HG03097 (cell line): ENCODE measurements around the gene ATP6V1B1.

Experiments used
- ATAC-seq: cut with Tn5 transposase; IDR thresholded peaks from one replicate; pipeline ENCODE4 v1.9.1; 2021; ENCODE audit not compliant: unreplicated experiment, low FRiP score

The ATP6V1B1 gene

DNA sequence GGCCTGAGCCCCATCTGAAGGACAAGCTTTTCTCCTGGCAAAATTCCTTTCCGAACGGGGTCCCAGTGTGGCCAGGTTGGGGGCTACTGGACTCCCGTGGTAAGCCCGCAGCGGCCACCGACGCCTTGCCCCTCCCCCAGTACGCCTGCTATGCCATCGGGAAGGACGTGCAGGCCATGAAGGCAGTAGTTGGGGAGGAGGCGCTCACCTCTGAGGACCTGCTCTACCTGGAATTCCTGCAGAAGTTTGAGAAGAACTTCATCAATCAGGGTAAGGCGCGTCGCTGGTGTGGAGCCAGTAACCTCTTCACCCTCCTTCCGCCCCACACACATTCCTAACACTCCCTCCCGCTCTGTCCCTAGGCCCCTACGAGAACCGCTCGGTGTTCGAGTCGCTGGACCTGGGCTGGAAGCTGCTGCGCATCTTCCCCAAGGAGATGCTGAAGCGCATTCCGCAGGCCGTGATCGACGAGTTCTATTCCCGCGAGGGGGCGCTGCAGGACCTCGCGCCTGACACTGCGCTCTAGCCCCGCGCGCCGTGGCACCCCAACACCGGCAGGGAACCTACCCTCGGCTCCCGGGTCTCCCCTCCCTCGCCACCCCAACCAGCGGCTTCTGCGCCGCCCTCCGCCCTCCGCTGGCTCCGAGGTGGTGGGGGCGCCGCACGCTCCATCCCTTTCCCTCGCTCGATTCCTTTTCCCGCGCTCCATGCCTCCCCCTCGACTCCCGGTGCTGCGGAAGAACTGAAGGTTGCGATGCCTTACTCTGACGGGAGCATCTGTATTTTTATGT, 29.1 kb downstream of the ATP6V1B1 start:
- no peak for ATAC-seq

- no peak for ATAC-seq
These were observed 29.8 kb downstream of the ATP6V1B1 start for GRCh38 chr2:70965506-70965905.

DNA sequence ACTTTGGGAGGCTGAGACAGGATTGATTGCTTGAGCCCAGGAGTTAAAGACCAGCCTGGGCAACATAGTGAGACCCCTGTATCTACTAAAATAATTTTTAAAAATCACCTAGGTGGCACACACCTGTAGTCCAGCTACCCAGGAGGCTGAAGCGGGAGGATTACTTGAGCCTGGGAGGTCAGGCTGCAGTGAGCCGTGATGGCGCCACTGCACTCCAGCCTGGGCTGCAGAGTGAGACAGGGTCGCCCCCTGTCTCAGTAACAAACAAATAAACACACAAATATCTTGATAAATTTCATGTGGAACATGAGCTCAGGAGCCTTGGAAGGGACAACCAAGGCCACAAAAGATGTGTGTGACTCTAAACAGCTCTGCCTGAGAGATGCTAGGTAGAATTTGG, 31.0 kb downstream of the ATP6V1B1 start:
- no peak for ATAC-seq

DNA sequence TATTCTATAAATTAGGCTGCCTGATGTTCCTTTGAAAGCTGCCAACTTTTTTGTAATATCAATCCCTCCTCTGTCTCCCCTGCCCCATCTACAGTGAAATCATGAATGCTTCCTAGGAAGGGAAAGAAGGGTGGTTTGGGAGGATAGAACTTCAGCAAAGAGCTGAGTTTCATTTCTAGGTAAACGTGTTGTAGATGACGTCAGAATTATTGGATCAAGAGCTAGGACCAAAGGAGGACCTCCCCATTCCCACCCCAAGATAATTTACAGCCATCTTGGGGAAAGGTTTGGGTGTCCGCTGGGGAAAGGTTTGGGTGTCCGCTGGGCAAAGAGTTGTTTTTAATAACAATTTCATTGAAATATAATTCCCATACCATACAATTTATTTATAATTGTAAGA, 31.5 kb downstream of the ATP6V1B1 start:
- no peak for ATAC-seq

DNA sequence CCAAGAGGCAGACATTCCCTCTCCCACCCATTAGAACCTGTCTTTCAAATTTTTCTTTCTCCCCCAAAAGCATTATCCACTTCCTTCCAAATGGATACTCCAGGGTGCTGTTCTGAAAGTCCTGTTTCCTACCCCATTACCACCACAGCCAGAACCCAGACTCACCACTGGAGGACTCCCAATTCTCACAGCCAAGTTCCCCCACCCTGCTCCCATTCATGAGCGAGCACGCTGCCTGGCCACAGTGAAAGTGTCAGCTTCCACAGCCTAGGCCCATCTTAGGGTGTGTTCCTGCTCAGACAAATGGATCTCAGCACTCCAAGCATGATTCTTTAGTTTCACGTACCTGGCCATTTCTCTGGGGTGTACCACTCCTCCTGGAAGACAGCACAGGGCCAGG, 38.9 kb downstream of the ATP6V1B1 start:
- no peak for ATAC-seq

GRCh38 chr2:70975237-70975636, 39.5 kb downstream of the ATP6V1B1 start:
- no peak for ATAC-seq

- ATAC-seq = no peak
These were observed 42.0 kb downstream of the ATP6V1B1 start for GRCh38 chr2:70977605-70978205.

GRCh38 chr2:70978341-70979179, 42.9 kb downstream of the ATP6V1B1 start, which contains the start of gene ANKRD53:
ANKRD53 (plus strand) TSS chr2:70978630; CDS start chr2:70978646, 16 bp downstream.
- ATAC-seq = no peak

DNA sequence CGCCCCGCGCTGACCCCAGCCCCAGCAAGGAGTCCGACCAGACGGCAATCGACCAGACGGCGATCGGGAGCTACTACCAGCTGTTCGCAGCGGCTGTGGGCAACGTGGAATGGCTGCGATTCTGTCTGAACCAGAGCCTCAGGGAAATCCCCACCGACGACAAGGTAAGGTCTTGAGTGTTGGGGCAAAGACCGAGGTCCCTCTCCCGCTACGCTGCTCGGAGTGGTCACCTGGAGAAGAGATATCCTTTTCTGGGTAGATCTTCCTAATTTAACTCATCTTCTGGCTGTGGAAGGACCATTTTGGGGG, 43.4 kb downstream of the ATP6V1B1 start:
- ATAC-seq = no peak

- no peak for ATAC-seq
These were observed 43.9 kb downstream of the ATP6V1B1 start for GRCh38 chr2:70979626-70980025.

DNA sequence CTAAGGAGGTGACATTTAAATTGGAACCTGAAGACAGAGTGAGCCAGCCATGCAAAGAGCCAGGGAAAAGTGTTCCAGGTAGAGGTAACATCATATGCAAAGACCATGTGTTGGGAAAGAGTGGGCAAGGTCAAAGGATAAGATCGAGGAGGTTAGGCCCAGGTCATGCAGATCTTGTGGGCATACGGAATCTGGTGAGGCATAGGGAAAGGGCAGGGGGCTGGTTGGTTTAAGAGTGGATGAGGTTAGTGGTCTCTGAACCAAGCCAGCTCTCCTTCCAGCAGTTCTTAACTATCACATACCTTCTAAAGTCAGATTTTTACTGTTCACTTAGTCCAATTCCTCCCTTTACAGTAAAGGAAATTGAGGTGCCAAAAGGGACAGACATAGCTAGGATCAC, 45.7 kb downstream of the ATP6V1B1 start:
- no peak for ATAC-seq

GRCh38 chr2:70981866-70982810, 46.4 kb downstream of the ATP6V1B1 start:
- ATAC-seq = no peak

GRCh38 chr2:70982971-70983370, 47.3 kb downstream of the ATP6V1B1 start:
- ATAC-seq = no peak

- no peak for ATAC-seq
These were observed 48.0 kb downstream of the ATP6V1B1 start for GRCh38 chr2:70983506-70984227.

DNA sequence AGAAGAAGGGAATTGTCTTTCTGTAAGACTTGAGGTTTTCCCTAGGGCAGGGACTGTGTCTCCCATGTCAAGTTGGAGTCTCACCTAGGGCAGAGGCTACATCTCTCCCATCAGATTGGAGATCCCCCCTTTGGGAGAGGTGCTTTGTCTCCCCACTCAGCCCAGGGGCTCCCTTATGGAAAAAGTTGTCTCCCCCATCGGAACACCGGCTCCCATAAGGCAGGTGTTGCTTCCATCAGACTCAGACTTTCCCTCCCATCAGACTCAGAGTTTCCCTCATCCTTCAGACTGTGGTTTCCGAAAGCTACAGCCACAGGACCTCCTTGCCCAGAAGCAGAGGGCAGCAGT, 48.5 kb downstream of the ATP6V1B1 start:
- no peak for ATAC-seq

- ATAC-seq = peak; percentile 80
These were observed 49.0 kb downstream of the ATP6V1B1 start for GRCh38 chr2:70984576-70985282.

GRCh38 chr2:70985283-70985688, 49.6 kb downstream of the ATP6V1B1 start:
- ATAC-seq = no peak

DNA sequence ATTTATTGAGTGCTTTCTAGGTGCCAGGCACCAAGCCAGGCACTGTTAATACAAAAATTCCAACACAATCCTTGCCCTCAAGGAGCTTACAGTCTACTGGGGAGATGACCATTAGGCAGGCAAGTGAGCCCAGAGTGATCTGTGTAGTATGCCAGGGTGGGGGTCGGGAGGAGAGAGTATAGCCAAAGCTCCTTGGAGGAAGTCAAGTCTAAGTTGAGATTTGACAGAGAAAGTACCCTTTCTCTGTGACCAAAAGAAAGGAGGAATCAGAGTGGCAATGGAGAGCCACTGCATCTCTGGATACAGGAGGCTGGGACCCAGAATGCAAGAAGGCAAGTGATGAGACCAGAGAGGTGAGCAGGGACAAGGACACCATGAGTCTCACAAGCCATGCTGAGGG, 50.3 kb downstream of the ATP6V1B1 start:
- ATAC-seq = no peak

- ATAC-seq = no peak
These were observed 50.9 kb downstream of the ATP6V1B1 start for GRCh38 chr2:70986499-70987189.
